CD14-positive monocyte (primary cell): Measurements from ENCODE around the gene SCD. TPM values are rescaled to one million over a fixed set of nuclear protein-coding genes. Genes with fewer than 3 reads are reported as not detected.

Experiments used
- DNase-seq, 3 donors: peaks; one replicate each; pipeline ENCODE4 v3.0.0-alpha.2; 2011 to 2022
- H2AFZ ChIP-seq: 2 replicates; pipeline ENCODE4 v1.6.0; 2012; ENCODE audit warnings: mild to moderate bottlenecking, low read depth, low read length, inconsistent platforms; ENCODE audit not compliant: insufficient read depth, poor library complexity, severe bottlenecking
- H3K27ac ChIP-seq, 2 donors: 1 replicate in 1 of 2; 2 replicates in 1 of 2; pipeline ENCODE4 v1.5.1; 2012 to 2013; ENCODE audit warnings: low read length in 2 of 2, control low read depth in 1 of 2, inconsistent platforms in 1 of 2, low read depth in 1 of 2, mild to moderate bottlenecking in 1 of 2
- H3K27me3 ChIP-seq, 2 donors: one replicate each; pipeline versions ENCODE4 v1.6.0 to v1.6.1; 2011 to 2013; ENCODE audit warnings: low read length in 2 of 2; ENCODE audit not compliant: control insufficient read depth in 2 of 2, insufficient read depth in 2 of 2
- H3K36me3 ChIP-seq, 2 donors: replicated peaks in 1 of 2; 1 replicate in 1 of 2; 2 replicates in 1 of 2; pipeline versions ENCODE4 v1.5.1 to v1.6.1; 2012 to 2013; ENCODE audit warnings: low read length in 2 of 2, control low read depth in 1 of 2, inconsistent platforms in 1 of 2, mild to moderate bottlenecking in 1 of 2; ENCODE audit not compliant: insufficient read depth in 2 of 2, control insufficient read depth in 1 of 2
- H3K4me1 ChIP-seq, 2 donors: 1 replicate in 1 of 2; 2 replicates in 1 of 2; pipeline versions ENCODE4 v1.5.1 to v1.6.1; 2012 to 2013; ENCODE audit warnings: low read length in 2 of 2, control low read depth in 1 of 2, inconsistent platforms in 1 of 2, mild to moderate bottlenecking in 1 of 2, moderate library complexity in 1 of 2; ENCODE audit not compliant: insufficient read depth in 2 of 2, control insufficient read depth in 1 of 2
- H3K4me2 ChIP-seq: replicated peaks from 2 replicates; pipeline ENCODE3; 2012; ENCODE audit warnings: low read length, moderate library complexity, mild to moderate bottlenecking; ENCODE audit not compliant: poor library complexity, severe bottlenecking; ENCODE audit errors: extremely low read depth
- H3K4me3 ChIP-seq, 3 experiments: fragments of 200-600 bp in 1 of 3; sonication (generic) in 1 of 3; replicated peaks in 1 of 3; 1 replicate in 2 of 3; 2 replicates in 1 of 3; pipeline ENCODE4 v1.5.1; 2011 to 2013; ENCODE audit warnings: low read length in 3 of 3, mild to moderate bottlenecking in 3 of 3, control low read depth in 2 of 3, low read depth in 2 of 3, inconsistent platforms in 1 of 3, moderate library complexity in 1 of 3
- H3K79me2 ChIP-seq: 2 replicates; pipeline ENCODE4 v1.6.0; 2012; ENCODE audit warnings: mild to moderate bottlenecking, control low read depth, inconsistent platforms, low read length, moderate library complexity; ENCODE audit not compliant: insufficient read depth
- H3K9ac ChIP-seq: 2 replicates; pipeline ENCODE4 v1.6.0; 2017; ENCODE audit warnings: low read length, mild to moderate bottlenecking; ENCODE audit not compliant: insufficient read depth, poor library complexity, severe bottlenecking
- H3K9me3 ChIP-seq, 2 donors: replicated peaks in 1 of 2; 1 replicate in 1 of 2; 2 replicates in 1 of 2; pipeline versions ENCODE4 v1.5.1 to v1.6.1; 2012 to 2013; ENCODE audit warnings: low read length in 2 of 2, control low read depth in 1 of 2; ENCODE audit not compliant: control insufficient read depth in 1 of 2, insufficient read depth in 1 of 2
- H4K20me1 ChIP-seq: 2 replicates; pipeline ENCODE4 v1.6.0; 2012; ENCODE audit warnings: mild to moderate bottlenecking, low read length, control low read depth, moderate library complexity; ENCODE audit not compliant: insufficient read depth
- H3K27ac Mint-ChIP-seq, 7 donors: one replicate each; pipeline ENCODE4 v1.8.0; 2020; ENCODE audit warnings: mild to moderate bottlenecking in 7 of 7, mixed read lengths in 7 of 7, moderate library complexity in 6 of 7, inconsistent platforms in 2 of 7
- H3K27me3 Mint-ChIP-seq, 3 donors: one replicate each; pipeline ENCODE4 v1.8.0; 2021 to 2022; ENCODE audit warnings: low read depth in 3 of 3, mild to moderate bottlenecking in 3 of 3, mixed read lengths in 3 of 3, moderate library complexity in 3 of 3, inconsistent platforms in 1 of 3
- H3K36me3 Mint-ChIP-seq, 2 donors: one replicate each; pipeline ENCODE4 v1.8.0; 2020; ENCODE audit warnings: mixed read lengths in 2 of 2, inconsistent platforms in 1 of 2, mild to moderate bottlenecking in 1 of 2
- H3K4me1 Mint-ChIP-seq: one replicate; pipeline ENCODE4 v1.8.0; 2020; ENCODE audit warnings: mild to moderate bottlenecking, mixed read lengths
- H3K4me3 Mint-ChIP-seq, 2 donors: one replicate each; pipeline ENCODE4 v1.8.0; 2020; ENCODE audit warnings: mild to moderate bottlenecking in 2 of 2, mixed read lengths in 2 of 2, moderate library complexity in 1 of 2
- H3K9me3 Mint-ChIP-seq, 7 donors: one replicate each; pipeline ENCODE4 v1.8.0; 2020 to 2022; ENCODE audit warnings: mixed read lengths in 7 of 7, mild to moderate bottlenecking in 6 of 7, moderate library complexity in 6 of 7, inconsistent platforms in 2 of 7
- CTCF ChIP-seq: fragments of 200-600 bp; IDR thresholded peaks from one replicate; pipeline ENCODE4 v1.8.0; 2022; ENCODE audit warnings: antibody characterized with exemption, mild to moderate bottlenecking
- WGBS: methylation state at CpG from one replicate; pipeline ENCODE4 v1.1.5; 2013; ENCODE audit warnings: missing lambda C conversion rate; ENCODE audit not compliant: insufficient coverage; 5-methylcytosine and 5-hydroxymethylcytosine counted together
- intact Hi-C, 2 donors: fragments of 100-400 bp; cut with micrococcal nuclease; formaldehyde crosslinking; loops; one replicate each; pipeline versions ENCODE4 v1.15.0 to v1.15.1; 2023
- polyA plus RNA-seq, 3 donors: library from polyadenylated mRNA; depleted of rRNA in 1 of 3; unstranded in 2 of 3; stranded (reverse) in 1 of 3; fragments of 300-500 nt in 2 of 3; fragments of >200 nt in 1 of 3; fragmentation: Illumina TruSeq in 2 of 3; gene quantifications; 1 replicate in 2 of 3; 2 replicates in 1 of 3; pipeline ENCODE4 v1.2.3, GENCODE V29; 2012 to 2021

Gene SCD
- polyA plus RNA-seq, 3 donors = 1.00 to 3.4 (median 1.0) TPM

DNA sequence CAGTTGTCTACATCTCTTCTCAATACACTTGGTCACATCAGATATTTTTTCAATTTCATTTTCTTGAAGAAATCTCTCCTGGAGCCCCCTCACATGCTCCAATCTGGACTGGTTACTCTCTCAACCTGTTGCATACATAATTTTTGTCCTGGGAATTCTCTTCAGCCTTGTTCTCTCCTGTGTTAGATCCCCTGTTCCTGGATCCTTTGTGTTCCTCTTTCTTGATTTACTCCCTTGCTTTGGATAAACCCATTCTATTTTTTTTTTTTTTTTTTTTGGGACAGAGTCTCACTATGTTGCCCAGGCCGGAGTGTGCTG, 45.6 kb downstream of the SCD start:
- no peak overlapping the region for H3K4me2 ChIP-seq
- no peak overlapping the region for H3K27ac Mint-ChIP-seq
- H4K20me1 ChIP-seq = no peaks in the 10 kb centered on the region
- intact Hi-C loops = no loop called here
- no peak overlapping the region for H2AFZ ChIP-seq
- no peaks in the 10 kb centered on the region for H3K79me2 ChIP-seq
- peaks cover 2% of the 10 kb centered on the region in 3 donors for H3K27me3 Mint-ChIP-seq
- H3K4me3 Mint-ChIP-seq = no peak overlapping the region
- no peak for TF ChIP-seq CTCF
- peaks cover 2% of the 10 kb centered on the region for H3K4me1 Mint-ChIP-seq
- H3K9ac ChIP-seq = no peak overlapping the region
- no peaks in the 10 kb centered on the region for H3K36me3 Mint-ChIP-seq
- no peaks in the 10 kb centered on the region for H3K9me3 ChIP-seq
- H3K27me3 ChIP-seq = no peaks in the 10 kb centered on the region
- no peak for DNase-seq
- no peaks in the 10 kb centered on the region for H3K9me3 Mint-ChIP-seq
- H3K36me3 ChIP-seq = no peaks in the 10 kb centered on the region
- H3K4me1 ChIP-seq = no peaks in the 10 kb centered on the region
- no peak overlapping the region for H3K4me3 ChIP-seq
- WGBS = no CpG with 5 or more reads among the region's 1 CpG
- H3K27ac ChIP-seq = no peak overlapping the region

- Histone ChIP-seq H4K20me1 (no peaks in the 10 kb centered on the region), H3K4me2 (no peak overlapping the region)
- 100% methylated on average over 1 of the region's 2 CpGs for WGBS
Observed at GRCh38 chr10:100395626-100396025, 48.6 kb downstream of the SCD start.

More at GRCh38 chr10:100395626-100396025, 48.6 kb downstream of the SCD start:
- no peak for TF ChIP-seq CTCF
- Histone ChIP-seq H3K27ac (no peak overlapping the region), H3K79me2 (no peaks in the 10 kb centered on the region), H3K27me3 (no peaks in the 10 kb centered on the region), H3K4me1 (no peaks in the 10 kb centered on the region), H3K9me3 (no peaks in the 10 kb centered on the region), H3K9ac (no peak overlapping the region), H2AFZ (no peak overlapping the region), H3K4me3 (no peak overlapping the region), H3K36me3 (no peaks in the 10 kb centered on the region)
- Mint-ChIP-seq H3K9me3 (no peaks in the 10 kb centered on the region), H3K27me3 (peaks cover 0 to 2% (median 2%) of the 10 kb centered on the region in 3 donors), H3K4me1 (no peaks in the 10 kb centered on the region), H3K27ac (no peak overlapping the region), H3K4me3 (no peak overlapping the region), H3K36me3 (no peaks in the 10 kb centered on the region)
- no peak for DNase-seq
- intact Hi-C loops = no loop called here
